H9 (cell line): ENCODE results near the gene POGLUT2. TPM values are rescaled to one million over a fixed set of nuclear protein-coding genes. Genes with fewer than 3 reads are reported as not detected.

Source experiments
- DNase-seq: peaks from one replicate; pipeline ENCODE4 v3.0.0-alpha.2; 2017
- H2AFZ ChIP-seq: one replicate; pipeline ENCODE4 v1.6.1; 2013; ENCODE audit warnings: mild to moderate bottlenecking, low read length, control low read depth, moderate library complexity
- H2AK5ac ChIP-seq: 2 replicates; pipeline ENCODE4 v1.6.1; 2013; ENCODE audit warnings: low read length, control low read depth, mixed read lengths; ENCODE audit not compliant: insufficient read length
- H2BK120ac ChIP-seq: one replicate; pipeline ENCODE4 v1.6.1; 2013; ENCODE audit warnings: low read depth, mild to moderate bottlenecking, low read length, control low read depth, inconsistent platforms; ENCODE audit not compliant: poor library complexity, severe bottlenecking
- H2BK12ac ChIP-seq: 2 replicates; pipeline ENCODE4 v1.6.1; 2013; ENCODE audit warnings: low read length, control low read depth, mixed read lengths, low read depth; ENCODE audit not compliant: insufficient read length
- H2BK15ac ChIP-seq: 2 replicates; pipeline ENCODE4 v1.6.1; 2013; ENCODE audit warnings: low read depth, low read length, control low read depth
- H2BK20ac ChIP-seq: one replicate; pipeline ENCODE4 v1.6.1; 2013; ENCODE audit warnings: low read depth, mild to moderate bottlenecking, low read length, control low read depth, inconsistent platforms; ENCODE audit not compliant: poor library complexity, severe bottlenecking
- H2BK5ac ChIP-seq: 2 replicates; pipeline ENCODE4 v1.6.1; 2013; ENCODE audit warnings: low read length, control low read depth, mixed read lengths; ENCODE audit not compliant: insufficient read length
- H3K14ac ChIP-seq: 2 replicates; pipeline ENCODE4 v1.6.1; 2013; ENCODE audit warnings: low read length, control low read depth; ENCODE audit not compliant: insufficient read depth
- H3K18ac ChIP-seq: 2 replicates; pipeline ENCODE4 v1.6.1; 2013; ENCODE audit warnings: low read depth, mild to moderate bottlenecking, mixed read lengths, low read length, control low read depth; ENCODE audit not compliant: insufficient read length
- H3K23ac ChIP-seq: 2 replicates; pipeline ENCODE4 v1.6.1; 2013; ENCODE audit warnings: low read length, control low read depth, mixed read lengths, low read depth; ENCODE audit not compliant: insufficient read length
- H3K23me2 ChIP-seq: 2 replicates; pipeline ENCODE4 v1.6.1; 2013; ENCODE audit warnings: low read depth, mild to moderate bottlenecking, mixed read lengths, low read length, control low read depth; ENCODE audit not compliant: insufficient read length, poor library complexity, severe bottlenecking
- H3K27ac ChIP-seq: 2 replicates; pipeline ENCODE4 v1.5.1; 2013; ENCODE audit warnings: low read length, control low read depth, mixed read lengths, low read depth; ENCODE audit not compliant: insufficient read length
- H3K27me3 ChIP-seq: 2 replicates; pipeline ENCODE4 v1.6.1; 2013; ENCODE audit warnings: low read length, control low read depth, inconsistent platforms; ENCODE audit not compliant: insufficient read depth
- H3K4ac ChIP-seq: 2 replicates; pipeline ENCODE4 v1.6.1; 2013; ENCODE audit warnings: low read depth, mild to moderate bottlenecking, control low read depth, inconsistent platforms, low read length, moderate library complexity
- H3K4me1 ChIP-seq: 2 replicates; pipeline ENCODE4 v1.6.1; 2013; ENCODE audit warnings: low read length, control low read depth, inconsistent platforms; ENCODE audit not compliant: insufficient read depth
- H3K4me2 ChIP-seq: 2 replicates; pipeline ENCODE4 v1.6.1; 2013; ENCODE audit warnings: low read length, control low read depth, mixed read lengths; ENCODE audit not compliant: insufficient read length, insufficient read depth
- H3K56ac ChIP-seq: 2 replicates; pipeline ENCODE4 v1.6.1; 2013; ENCODE audit warnings: low read depth, mild to moderate bottlenecking, mixed read lengths, low read length, control low read depth; ENCODE audit not compliant: insufficient read length
- H3K79me1 ChIP-seq: 2 replicates; pipeline ENCODE4 v1.6.1; 2013; ENCODE audit warnings: low read depth, mild to moderate bottlenecking, moderate library complexity, low read length, control low read depth, inconsistent platforms; ENCODE audit not compliant: insufficient read depth, poor library complexity, severe bottlenecking
- H3K79me2 ChIP-seq: 2 replicates; pipeline ENCODE4 v1.6.1; 2013; ENCODE audit warnings: low read length, control low read depth, inconsistent platforms; ENCODE audit not compliant: insufficient read depth
- H3K9ac ChIP-seq: 2 replicates; pipeline ENCODE4 v1.6.1; 2013; ENCODE audit warnings: low read length, control low read depth, mixed read lengths; ENCODE audit not compliant: insufficient read length; ENCODE audit errors: extremely low read depth
- H3K9me3 ChIP-seq: one replicate; pipeline ENCODE4 v1.6.1; 2013; ENCODE audit warnings: low read depth, low read length, inconsistent platforms; ENCODE audit not compliant: control insufficient read depth
- H3T11ph ChIP-seq: one replicate; pipeline ENCODE4 v1.6.1; 2013; ENCODE audit warnings: mild to moderate bottlenecking, low read length, control low read depth, inconsistent platforms
- H4K20me1 ChIP-seq: one replicate; pipeline ENCODE4 v1.6.1; 2013; ENCODE audit not compliant: control insufficient read depth, insufficient read length, insufficient read depth
- H4K5ac ChIP-seq: 2 replicates; pipeline ENCODE4 v1.6.1; 2013; ENCODE audit warnings: low read depth, mild to moderate bottlenecking, mixed read lengths, low read length, control low read depth; ENCODE audit not compliant: insufficient read length
- H4K8ac ChIP-seq: replicated peaks from 2 replicates; pipeline ENCODE4 v1.6.1; 2013; ENCODE audit warnings: low read length, control low read depth, mixed read lengths, low read depth; ENCODE audit not compliant: insufficient read length
- H4K91ac ChIP-seq: 2 replicates; pipeline ENCODE4 v1.6.1; 2013; ENCODE audit warnings: low read depth, mild to moderate bottlenecking, moderate library complexity, mixed read lengths, low read length, control low read depth; ENCODE audit not compliant: insufficient read length
- H3K27ac Mint-ChIP-seq, 3 experiments: 2 replicates in 2 of 3; 3 replicates in 1 of 3; pipeline ENCODE4 v1.8.0; 2020 to 2021; ENCODE audit warnings: mixed read lengths in 3 of 3, mild to moderate bottlenecking in 1 of 3, moderate library complexity in 1 of 3
- H3K27me3 Mint-ChIP-seq: 2 replicates; pipeline ENCODE4 v1.8.0; 2021; ENCODE audit warnings: low read depth, mild to moderate bottlenecking, moderate library complexity, mixed read lengths
- H3K36me3 Mint-ChIP-seq, 3 experiments: 2 replicates in 2 of 3; 3 replicates in 1 of 3; pipeline ENCODE4 v1.8.0; 2020 to 2021; ENCODE audit warnings: low read depth in 3 of 3, mixed read lengths in 3 of 3; ENCODE audit not compliant: insufficient read depth in 1 of 3
- H3K4me1 Mint-ChIP-seq, 2 experiments: 2 replicates each; pipeline ENCODE4 v1.8.0; 2020; ENCODE audit warnings: mixed read lengths in 2 of 2
- H3K4me3 Mint-ChIP-seq, 2 experiments: 2 replicates in 1 of 2; 3 replicates in 1 of 2; pipeline ENCODE4 v1.8.0; 2020 to 2021; ENCODE audit warnings: mild to moderate bottlenecking in 2 of 2, mixed read lengths in 2 of 2, moderate library complexity in 1 of 2
- H3K9me3 Mint-ChIP-seq, 2 experiments: 2 replicates in 1 of 2; 3 replicates in 1 of 2; pipeline ENCODE4 v1.8.0; 2020; ENCODE audit warnings: mild to moderate bottlenecking in 2 of 2, mixed read lengths in 2 of 2, moderate library complexity in 1 of 2
- WGBS: extraction: QIAGEN DNeasy Blood & Tissue Kit; methylation state at CpG from one replicate; pipeline ENCODE4 v1.1.7; 2013; ENCODE audit warnings: missing lambda C conversion rate, low lambda C conversion rate, mixed read lengths; ENCODE audit not compliant: insufficient read length; ENCODE audit errors: extremely low coverage; 5-methylcytosine and 5-hydroxymethylcytosine counted together
- total RNA-seq: library from RNA; stranded (reverse); gene quantifications from 2 replicates; pipeline ENCODE4 v1.2.1, GENCODE V29; 2021
- TF ChIP-seq, protein P1 (sequence below): fragments of 200-600 bp; sonication (generic); conservative IDR thresholded peaks from 3 replicates; pipeline ENCODE4 v1.8.0; 2021; ENCODE audit warnings: antibody characterized with exemption, mild to moderate bottlenecking

Gene POGLUT2
- total RNA-seq, 1 experiment from 2014 or later: 23.5 TPM

DNA sequence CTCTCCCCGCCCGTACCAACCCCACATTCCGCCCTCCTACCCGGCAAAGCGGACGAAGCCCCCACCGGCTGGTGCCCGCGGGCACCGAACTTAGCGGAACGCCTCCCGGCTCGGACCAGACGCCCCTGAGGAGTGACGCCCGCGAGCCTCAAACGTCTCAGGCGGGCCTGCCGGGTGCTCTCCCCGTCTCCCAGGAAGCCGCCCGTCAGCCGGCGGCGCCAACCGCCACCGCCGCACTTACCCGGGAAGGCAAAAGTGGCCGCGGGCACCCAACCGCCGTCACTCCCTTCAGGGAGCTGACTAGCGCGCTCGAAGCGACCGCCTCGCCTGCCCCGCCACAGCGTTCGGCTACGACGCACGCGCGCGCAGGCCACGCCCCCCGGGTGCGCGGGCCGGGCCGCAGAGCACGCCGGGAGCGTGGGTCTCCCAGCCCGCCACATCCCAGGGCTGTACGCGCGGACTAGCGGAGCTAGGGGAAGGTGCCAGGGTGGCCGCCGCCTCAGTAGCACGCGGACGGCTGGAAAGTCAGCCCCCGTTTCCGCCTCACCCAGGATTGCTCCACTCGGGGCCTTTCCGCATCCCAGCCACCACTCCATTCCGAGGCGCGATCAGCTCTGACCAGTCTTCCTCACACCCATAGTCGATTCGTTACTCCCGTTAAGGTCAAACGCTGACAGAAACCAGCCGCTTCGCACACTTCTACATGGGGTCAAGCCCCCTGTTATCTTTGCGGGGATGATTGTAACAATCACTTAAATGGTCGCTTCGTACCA lies 25.1 kb downstream of the POGLUT2 start, which contains the start of gene TEX30:
TEX30 (minus strand) TSS at position 346 of the 773 bp plus-strand sequence. CDS start 3,760 bp downstream, outside the sequence.
- H2AFZ ChIP-seq: no peak within 1 kb of the TSS
- H3K9ac ChIP-seq: peak within 1 kb of the TSS; percentile 39

More for the DNA sequence above, 25.1 kb downstream of the POGLUT2 start, which contains the start of gene TEX30:
- Mint-ChIP-seq H3K4me1 (peaks cover 10 to 14% of the 10 kb centered on the region in 2 experiments), H3K27ac (peak within 1 kb of the TSS; percentile 8 to 71 (median 45); a peak in 5 of 7 replicates), H3K36me3 (peaks cover 0 to 3% (median 0%) of the 10 kb centered on the region in 3 experiments; a peak in 2 of 7 replicates), H3K4me3 (peak within 1 kb of the TSS; percentile 83 to 89), H3K27me3 (peaks cover 9% of the 10 kb centered on the region), H3K9me3 (peaks cover 0 to 2% of the 10 kb centered on the region in 2 experiments; a peak in 1 of 5 replicates)
- Histone ChIP-seq H2BK15ac (no peak within 1 kb of the TSS), H3K4me1 (peaks cover 2% of the 10 kb centered on the region; the same call in 1 of the 2 replicates), H3K27ac (no peak within 1 kb of the TSS), H2BK20ac (no peak within 1 kb of the TSS), H3K9me3 (no peaks in the 10 kb centered on the region), H2AK5ac (no peak within 1 kb of the TSS), H4K20me1 (no peaks in the 10 kb centered on the region), H4K91ac (no peak within 1 kb of the TSS), H4K8ac (no peak within 1 kb of the TSS), H2BK120ac (no peak within 1 kb of the TSS), H3K14ac (peak within 1 kb of the TSS; percentile 42; the same call in 1 of the 2 replicates), H4K5ac (no peak within 1 kb of the TSS), H3K18ac (peak within 1 kb of the TSS; percentile 33), H3K23me2 (peaks cover 5% of the 10 kb centered on the region), H3K4ac (no peak within 1 kb of the TSS), H3K56ac (no peak within 1 kb of the TSS), H2BK12ac (no peak within 1 kb of the TSS), H3K23ac (no peak within 1 kb of the TSS), H3T11ph (no peak within 1 kb of the TSS), H3K27me3 (no peaks in the 10 kb centered on the region; the same call in 1 of the 2 replicates), H3K4me2 (peak within 1 kb of the TSS; percentile 87), H2BK5ac (no peak within 1 kb of the TSS), H3K79me2 (no peaks in the 10 kb centered on the region), H3K79me1 (no peaks in the 10 kb centered on the region)
- TF ChIP-seq, protein P1, sequence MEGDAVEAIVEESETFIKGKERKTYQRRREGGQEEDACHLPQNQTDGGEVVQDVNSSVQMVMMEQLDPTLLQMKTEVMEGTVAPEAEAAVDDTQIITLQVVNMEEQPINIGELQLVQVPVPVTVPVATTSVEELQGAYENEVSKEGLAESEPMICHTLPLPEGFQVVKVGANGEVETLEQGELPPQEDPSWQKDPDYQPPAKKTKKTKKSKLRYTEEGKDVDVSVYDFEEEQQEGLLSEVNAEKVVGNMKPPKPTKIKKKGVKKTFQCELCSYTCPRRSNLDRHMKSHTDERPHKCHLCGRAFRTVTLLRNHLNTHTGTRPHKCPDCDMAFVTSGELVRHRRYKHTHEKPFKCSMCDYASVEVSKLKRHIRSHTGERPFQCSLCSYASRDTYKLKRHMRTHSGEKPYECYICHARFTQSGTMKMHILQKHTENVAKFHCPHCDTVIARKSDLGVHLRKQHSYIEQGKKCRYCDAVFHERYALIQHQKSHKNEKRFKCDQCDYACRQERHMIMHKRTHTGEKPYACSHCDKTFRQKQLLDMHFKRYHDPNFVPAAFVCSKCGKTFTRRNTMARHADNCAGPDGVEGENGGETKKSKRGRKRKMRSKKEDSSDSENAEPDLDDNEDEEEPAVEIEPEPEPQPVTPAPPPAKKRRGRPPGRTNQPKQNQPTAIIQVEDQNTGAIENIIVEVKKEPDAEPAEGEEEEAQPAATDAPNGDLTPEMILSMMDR: no peak
- no CpG with 5 or more reads among the region's 85 CpGs for WGBS
- peak; percentile 85 for DNase-seq
